BLaER1 treated with 17β-estradiol and CSF1 and Interleukin-3, amounts not matched to agents 10 nM and 100 nM (cell line): Measurements from ENCODE around the gene PDZK1IP1.

ENCODE experiments used
- H3K27ac ChIP-seq, 11 experiments: shearing (Covaris generic); formaldehyde crosslinking; 2 replicates each; pipeline ENCODE4 v1.8.1; 2022
- H3K27me3 ChIP-seq, 11 experiments: shearing (Covaris generic); formaldehyde crosslinking; 2 replicates each; pipeline ENCODE4 v1.8.1; 2022
- H3K36me3 ChIP-seq, 11 experiments: shearing (Covaris generic); formaldehyde crosslinking; 2 replicates each; pipeline ENCODE4 v1.8.1; 2022
- H3K4me1 ChIP-seq, 10 experiments: shearing (Covaris generic); formaldehyde crosslinking; 2 replicates each; pipeline ENCODE4 v1.8.1; 2022
- H3K4me2 ChIP-seq, 11 experiments: shearing (Covaris generic); formaldehyde crosslinking; 2 replicates each; pipeline ENCODE4 v1.8.1; 2022
- H3K4me3 ChIP-seq, 10 experiments: shearing (Covaris generic); formaldehyde crosslinking; 2 replicates each; pipeline ENCODE4 v1.8.1; 2022
- H3K9ac ChIP-seq, 11 experiments: shearing (Covaris generic); formaldehyde crosslinking; 2 replicates each; pipeline ENCODE4 v1.8.1; 2022
- H3K9me3 ChIP-seq, 11 experiments: shearing (Covaris generic); formaldehyde crosslinking; replicated peaks in 1 of 11; 2 replicates each; pipeline ENCODE4 v1.8.1; 2022
- H4K20me1 ChIP-seq, 11 experiments: shearing (Covaris generic); formaldehyde crosslinking; 2 replicates each; pipeline ENCODE4 v1.8.1; 2022
- Cebpa-rat ChIP-seq, 11 experiments: shearing (Covaris generic); IDR thresholded peaks; 2 replicates each; pipeline ENCODE4 v1.8.1; 2022

PDZK1IP1 gene

DNA sequence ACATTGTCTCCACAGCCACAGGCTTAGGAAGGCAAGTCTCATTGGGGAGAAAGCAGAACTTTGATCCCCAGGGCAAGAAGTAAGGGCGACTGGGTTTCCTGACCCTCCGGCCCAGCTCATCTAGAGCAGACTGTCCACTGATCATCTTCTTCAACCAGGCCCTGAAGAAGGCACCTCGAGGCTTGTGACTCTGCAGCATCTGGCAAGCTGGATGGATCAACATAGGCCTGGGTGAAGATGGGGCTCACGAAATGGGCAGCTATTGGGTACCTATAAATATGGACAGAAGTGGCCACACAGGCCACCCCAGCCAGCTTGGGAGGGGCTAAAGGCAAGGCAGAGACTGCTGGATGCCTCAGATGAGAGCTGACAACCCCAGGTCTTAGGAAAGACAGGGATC lies 29.2 kb upstream of the PDZK1IP1 start:
- Histone ChIP-seq H3K27me3 (peaks cover 12 to 18% (median 16%) of the 10 kb centered on the region in 11 experiments), H3K9ac (no peak overlapping the region), H3K9me3 (no peaks in the 10 kb centered on the region), H4K20me1 (0 out of 22 replicates have a peak, but pooled peaks cover 0 to 4% (median 0%) of the 10 kb centered on the region in 11 experiments), H3K4me2 (no peak overlapping the region), H3K36me3 (no peaks in the 10 kb centered on the region), H3K4me1 (peaks cover 8 to 33% (median 16%) of the 10 kb centered on the region in 10 experiments; a peak in 17 of 20 replicates), H3K4me3 (no peak overlapping the region), H3K27ac (no peak overlapping the region)
- no peak for TF ChIP-seq Cebpa-rat (IDR thresholded peaks at IDR 0.05)

DNA sequence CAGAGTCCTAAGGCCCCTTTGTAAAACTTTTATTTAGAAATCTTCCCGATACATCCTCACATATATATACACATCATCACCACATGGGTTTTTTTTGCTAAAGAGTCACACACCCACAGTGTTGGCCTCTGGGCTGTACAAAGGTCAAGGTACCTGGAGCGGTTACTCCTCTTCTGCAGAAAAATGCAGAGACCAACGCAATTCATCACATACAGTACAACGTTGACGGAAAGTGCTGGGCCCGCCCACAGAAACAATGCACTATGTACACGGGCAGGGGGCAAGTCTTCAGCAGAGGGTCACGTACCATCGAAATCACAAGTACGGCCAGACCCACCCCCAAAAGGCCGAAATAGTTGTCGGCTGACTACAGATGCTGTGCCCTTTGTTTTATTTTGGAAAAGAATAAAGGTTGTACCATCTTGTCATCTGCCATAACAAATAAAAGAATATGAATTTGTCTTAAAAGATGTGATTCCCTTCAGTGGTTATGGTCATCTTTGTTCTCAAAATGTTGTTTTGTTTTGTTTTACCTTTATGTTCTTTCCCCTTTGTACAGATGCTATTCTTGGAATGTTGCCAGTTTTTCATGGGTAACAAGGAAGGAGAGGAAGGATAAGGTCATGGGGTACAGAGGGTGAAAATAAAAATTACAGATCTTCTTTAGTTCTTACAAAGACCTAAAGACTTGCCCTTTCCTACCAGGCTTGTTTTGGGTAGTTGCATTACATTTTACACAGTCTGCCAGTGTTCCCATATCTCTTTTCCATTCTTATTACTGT lies 26.6 kb upstream of the PDZK1IP1 start:
- Histone ChIP-seq H4K20me1 (no peaks in the 10 kb centered on the region), H3K4me2 (no peak overlapping the region), H3K4me3 (no peak overlapping the region), H3K9me3 (no peaks in the 10 kb centered on the region), H3K4me1 (peaks cover 17 to 52% (median 34%) of the 10 kb centered on the region in 10 experiments), H3K9ac (no peak overlapping the region), H3K36me3 (no peaks in the 10 kb centered on the region), H3K27me3 (no peaks in the 10 kb centered on the region), H3K27ac (no peak overlapping the region)
- TF ChIP-seq Cebpa-rat (IDR thresholded peaks at IDR 0.05): no peak

DNA sequence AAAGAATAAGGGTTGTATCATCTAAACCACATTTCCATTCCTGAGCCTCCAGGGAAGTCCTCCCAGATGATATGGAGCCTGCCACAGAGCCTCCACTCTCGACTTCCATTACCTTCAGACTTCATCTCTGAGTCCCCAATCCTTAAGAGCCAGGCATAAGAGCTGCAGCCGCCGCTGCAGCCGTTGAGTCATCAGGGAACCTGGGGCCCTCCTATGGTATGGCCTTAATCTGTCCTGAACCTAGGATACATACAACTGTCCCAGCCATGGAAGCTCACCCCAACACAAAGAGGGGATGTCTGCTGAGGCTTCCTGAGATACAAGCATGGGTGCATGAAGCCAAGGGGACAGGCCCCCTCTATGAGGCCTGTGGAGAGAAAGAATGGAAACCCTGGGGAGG lies 25.9 kb upstream of the PDZK1IP1 start:
- no peaks in the 10 kb centered on the region for H3K36me3 ChIP-seq
- peak overlapping the region in 5 of 11 experiments; percentile 2 to 19 (median 18); a peak in 3 of 22 replicates for H3K4me2 ChIP-seq
- H3K9me3 ChIP-seq: no peaks in the 10 kb centered on the region
- H3K4me1 ChIP-seq: peaks cover 20 to 59% (median 40%) of the 10 kb centered on the region in 10 experiments
- no peaks in the 10 kb centered on the region for H4K20me1 ChIP-seq
- H3K27me3 ChIP-seq: no peaks in the 10 kb centered on the region
- no peak overlapping the region for H3K27ac ChIP-seq
- H3K9ac ChIP-seq: no peak overlapping the region
- TF ChIP-seq Cebpa-rat (IDR thresholded peaks at IDR 0.05): no peak
- H3K4me3 ChIP-seq: no peak overlapping the region

DNA sequence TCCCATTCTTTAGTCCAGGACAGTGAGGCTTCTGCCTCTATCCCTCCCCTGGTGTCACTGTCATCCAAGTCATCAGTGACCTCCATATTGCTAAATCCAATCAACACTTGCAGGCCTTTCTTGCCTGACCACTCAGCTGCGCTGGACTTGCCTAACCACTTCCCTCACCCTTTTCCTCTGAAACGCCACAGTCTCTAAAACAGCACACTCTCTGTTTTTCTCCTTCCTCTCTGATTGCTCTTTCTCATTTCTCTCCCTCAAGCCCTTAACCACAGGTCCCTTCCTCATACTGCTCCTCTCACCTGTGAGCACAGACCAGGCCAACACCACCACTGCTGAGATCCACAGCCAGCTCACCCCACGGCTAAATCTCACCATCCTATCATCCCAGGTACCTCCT lies 24.7 kb upstream of the PDZK1IP1 start:
- Histone ChIP-seq H3K27me3 (no peaks in the 10 kb centered on the region), H3K9ac (no peak overlapping the region)

DNA sequence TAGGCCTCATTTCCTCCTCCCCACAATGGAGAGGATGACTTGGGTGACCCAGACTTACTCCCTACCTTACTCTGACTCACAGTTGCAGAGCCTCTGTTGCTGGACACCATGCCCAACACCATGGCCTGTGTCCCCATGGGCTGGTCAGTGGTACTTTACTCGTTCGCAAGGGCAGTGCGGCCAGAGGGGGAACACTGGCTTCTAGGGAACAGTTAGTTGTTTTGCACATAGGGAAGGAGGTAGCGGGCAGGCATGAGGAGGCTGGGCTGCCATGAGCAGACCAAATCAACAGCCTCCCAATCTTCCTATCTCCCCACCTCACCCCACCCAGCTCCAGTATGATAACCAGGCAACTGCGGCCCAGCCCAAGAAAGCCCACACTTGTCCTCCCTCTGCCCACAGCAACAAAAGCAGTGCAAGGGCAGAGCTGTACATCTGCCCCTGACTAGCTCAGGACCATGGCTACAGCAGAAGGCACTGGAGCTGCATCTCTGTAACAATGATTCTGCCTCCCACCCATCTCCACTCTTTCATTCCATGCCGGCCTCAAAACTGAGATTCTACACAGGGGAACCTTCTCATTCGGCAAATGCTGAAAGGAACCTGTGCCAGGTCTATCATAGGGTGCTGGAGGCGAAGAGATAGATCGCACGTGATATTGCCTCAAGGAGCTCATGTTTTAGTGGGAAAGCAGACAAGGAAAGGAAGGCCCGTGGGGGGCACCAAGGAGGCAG lies 23.6 kb upstream of the PDZK1IP1 start:
- Histone ChIP-seq H3K36me3 (no peaks in the 10 kb centered on the region), H3K27ac (peak overlapping the region in 4 of 11 experiments; percentile 68 to 90 (median 82); a peak in 7 of 22 replicates), H3K4me1 (peaks cover 20 to 63% (median 42%) of the 10 kb centered on the region in 10 experiments), H3K27me3 (no peaks in the 10 kb centered on the region), H3K4me3 (no peak overlapping the region), H3K9ac (no peak overlapping the region), H3K4me2 (peak overlapping the region in 5 of 11 experiments; percentile 87 to 95 (median 90); a peak in 9 of 22 replicates), H3K9me3 (no peaks in the 10 kb centered on the region), H4K20me1 (no peaks in the 10 kb centered on the region)
- TF ChIP-seq Cebpa-rat (IDR thresholded peaks at IDR 0.05): no peak

More for the DNA sequence above, 24.7 kb upstream of the PDZK1IP1 start:
- Histone ChIP-seq H3K4me2 (peak overlapping the region; percentile 5 to 95 (median 36); a peak in 17 of 22 replicates), H3K27ac (peak overlapping the region in 5 of 11 experiments; percentile 44 to 90 (median 77); a peak in 9 of 22 replicates), H3K9me3 (no peaks in the 10 kb centered on the region), H4K20me1 (no peaks in the 10 kb centered on the region), H3K4me1 (peaks cover 20 to 63% (median 42%) of the 10 kb centered on the region in 10 experiments), H3K4me3 (no peak overlapping the region), H3K36me3 (no peaks in the 10 kb centered on the region)
- TF ChIP-seq Cebpa-rat (IDR thresholded peaks at IDR 0.05): no peak

DNA sequence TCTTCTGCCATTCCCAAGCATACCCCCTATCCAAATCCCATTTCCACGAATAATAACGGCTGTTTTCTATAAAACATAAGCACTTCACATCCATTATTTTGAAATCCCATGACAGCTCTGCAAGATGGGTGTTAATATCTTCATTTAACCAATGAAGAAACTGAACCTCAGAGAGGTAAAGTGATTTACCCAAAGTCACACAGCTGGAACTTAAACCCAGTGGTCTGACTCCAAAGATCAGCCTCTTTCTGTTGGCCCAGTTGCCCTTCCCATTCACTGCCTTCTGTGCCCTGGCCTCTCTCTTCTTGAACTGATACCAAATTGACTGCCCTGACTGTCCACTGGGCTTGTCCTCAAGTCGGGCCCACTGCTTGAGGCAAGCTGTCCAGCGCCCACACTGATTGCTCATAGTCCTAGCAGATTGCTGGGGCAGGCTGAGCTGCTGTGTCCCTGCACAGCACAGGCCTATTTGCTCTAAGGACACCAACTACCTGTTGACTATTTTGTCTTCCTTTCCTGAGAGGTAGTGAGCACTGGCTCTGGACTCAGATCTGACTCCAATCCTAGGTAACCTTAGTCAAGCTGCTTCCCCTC lies 22.9 kb upstream of the PDZK1IP1 start:
- Histone ChIP-seq H3K4me1 (peaks cover 20 to 70% (median 42%) of the 10 kb centered on the region in 10 experiments), H3K9ac (peak overlapping the region in 3 of 11 experiments; percentile 52 to 73 (median 64); a peak in 6 of 22 replicates), H3K27me3 (no peaks in the 10 kb centered on the region), H3K9me3 (no peaks in the 10 kb centered on the region), H3K27ac (peak overlapping the region in 8 of 11 experiments; percentile 73 to 90 (median 80); a peak in 16 of 22 replicates), H3K36me3 (no peaks in the 10 kb centered on the region), H3K4me2 (peak overlapping the region in 10 of 11 experiments; percentile 46 to 95 (median 86); a peak in 18 of 22 replicates), H3K4me3 (peak overlapping the region in 1 of 10 experiments; percentile 33; a peak in 2 of 20 replicates), H4K20me1 (no peaks in the 10 kb centered on the region)
- no peak for TF ChIP-seq Cebpa-rat (IDR thresholded peaks at IDR 0.05)

DNA sequence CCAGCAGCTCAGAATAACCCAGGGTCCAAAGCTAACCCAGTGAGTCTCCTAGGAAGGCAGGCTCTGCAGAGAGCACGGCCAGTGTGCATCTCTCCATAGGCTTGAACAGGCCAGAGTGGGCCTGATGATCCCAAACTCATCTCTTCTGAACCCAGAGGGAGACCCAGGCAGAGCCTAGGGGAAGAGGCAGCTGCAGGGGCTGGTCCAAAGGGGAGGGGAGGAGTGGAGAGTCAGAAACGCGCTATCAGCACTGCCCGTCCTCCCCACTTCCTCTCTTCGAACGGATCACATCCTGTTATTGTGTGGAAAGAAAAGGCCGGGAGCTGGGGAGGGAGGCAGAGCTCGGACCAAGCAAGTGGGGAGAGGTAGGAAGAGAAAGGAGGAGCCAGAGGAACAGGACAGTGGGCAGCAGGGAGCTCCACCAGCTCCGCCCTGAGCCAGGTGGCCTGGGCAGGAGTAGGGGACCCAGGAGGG lies 22.0 kb upstream of the PDZK1IP1 start:
- Histone ChIP-seq H3K4me3 (peak overlapping the region in 4 of 10 experiments; percentile 27 to 57 (median 32); a peak in 7 of 20 replicates), H3K36me3 (no peaks in the 10 kb centered on the region), H4K20me1 (no peaks in the 10 kb centered on the region), H3K9me3 (no peaks in the 10 kb centered on the region), H3K27me3 (no peaks in the 10 kb centered on the region), H3K9ac (peak overlapping the region in 9 of 11 experiments; percentile 28 to 73 (median 63); a peak in 13 of 22 replicates), H3K4me2 (peak overlapping the region; percentile 46 to 95 (median 84)), H3K27ac (peak overlapping the region in 10 of 11 experiments; percentile 11 to 90 (median 77); a peak in 17 of 22 replicates), H3K4me1 (peaks cover 20 to 71% (median 42%) of the 10 kb centered on the region in 10 experiments)
- TF ChIP-seq Cebpa-rat (IDR thresholded peaks at IDR 0.05): no peak

DNA sequence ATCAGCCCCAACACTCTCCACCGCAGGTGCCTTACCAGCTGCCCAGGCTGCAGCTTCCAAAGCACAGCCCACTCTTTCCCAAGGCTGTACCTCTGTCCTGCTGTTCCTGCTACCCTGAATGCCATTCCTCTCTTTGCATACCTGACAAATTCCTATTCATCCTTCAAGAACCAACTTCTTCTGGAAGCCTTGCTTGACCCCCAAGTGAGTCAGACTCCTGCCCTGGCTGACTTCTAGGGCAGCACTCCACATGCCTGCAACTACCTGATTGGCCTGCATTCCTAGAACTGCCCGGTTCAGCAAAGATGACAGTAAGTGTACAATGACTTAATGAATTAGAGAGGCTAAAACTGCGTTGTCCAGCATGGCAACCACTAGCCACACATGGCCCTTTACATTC lies 20.8 kb upstream of the PDZK1IP1 start:
- H3K4me1 ChIP-seq: peaks cover 20 to 67% (median 42%) of the 10 kb centered on the region in 10 experiments

More for the DNA sequence above, 20.8 kb upstream of the PDZK1IP1 start:
- Histone ChIP-seq H4K20me1 (no peaks in the 10 kb centered on the region), H3K4me3 (no peak overlapping the region), H3K9me3 (no peaks in the 10 kb centered on the region), H3K9ac (no peak overlapping the region), H3K27me3 (no peaks in the 10 kb centered on the region), H3K4me2 (peak overlapping the region in 5 of 11 experiments; percentile 87 to 95 (median 90); a peak in 7 of 22 replicates), H3K36me3 (no peaks in the 10 kb centered on the region), H3K27ac (peak overlapping the region in 1 of 11 experiments; percentile 90; a peak in 1 of 22 replicates)
- no peak for TF ChIP-seq Cebpa-rat (IDR thresholded peaks at IDR 0.05)
